SK-N-SH (cell line): Measurements from ENCODE around the gene ACP4. TPM values are rescaled to one million over a fixed set of nuclear protein-coding genes. Genes with fewer than 3 reads are reported as not detected.
A peak's percentile ranks its signal among the peaks of the same experiment; 100 is the strongest.

ENCODE experiments used
- CTCF ChIA-PET: fragments of 300-600, 350-600 bp; formaldehyde crosslinking; extraction: SDS; loops from one replicate; lab custom pipeline; 2021; lab: Yijun Ruan, JAX
- POLR2A ChIA-PET: fragments of 350-600 bp; sonication (Branson Sonifier 250); formaldehyde crosslinking; extraction: SDS; loops from one replicate; lab custom pipeline; 2020; ENCODE audit warnings: antibody characterized with exemption, inconsistent platforms; lab: Yijun Ruan, JAX
- DNase-seq: peaks from one replicate; pipeline ENCODE4 v3.0.0; 2012
- H2AFZ ChIP-seq: fragments of 200-600 bp; sonication (generic); 2 replicates; pipeline ENCODE4 v1.8.1; 2016; ENCODE audit warnings: antibody characterized with exemption, mild to moderate bottlenecking, low read depth
- H3F3A ChIP-seq: fragments of 200-600 bp; sonication (generic); replicated peaks from 2 replicates; pipeline ENCODE3; 2016; ENCODE audit warnings: antibody characterized with exemption, mild to moderate bottlenecking; ENCODE audit not compliant: insufficient read depth
- H3K27ac ChIP-seq, 2 experiments: fragments of 200-500 bp in 1 of 2; fragments of 200-600 bp in 1 of 2; sonication (Bioruptor generic) in 1 of 2; sonication (generic), shearing (Covaris generic) in 1 of 2; 2 replicates each; pipeline versions ENCODE4 v1.5.1 to v1.6.1; 2014 to 2016; ENCODE audit warnings: low read depth in 2 of 2, inconsistent platforms in 1 of 2, low read length in 1 of 2, mild to moderate bottlenecking in 1 of 2, mixed read lengths in 1 of 2
- H3K27me3 ChIP-seq: fragments of 200-600 bp; sonication (generic), shearing (Covaris generic); 2 replicates; pipeline ENCODE4 v1.6.1; 2016; ENCODE audit warnings: mixed run types; ENCODE audit not compliant: insufficient read depth
- H3K36me3 ChIP-seq, 2 experiments: fragments of 200-500 bp in 1 of 2; fragments of 200-600 bp in 1 of 2; sonication (Bioruptor generic) in 1 of 2; sonication (generic) in 1 of 2; replicated peaks in 1 of 2; 2 replicates each; pipeline versions ENCODE3 to v1.5.1; 2014 to 2016; ENCODE audit warnings: low read length in 1 of 2, mild to moderate bottlenecking in 1 of 2; ENCODE audit not compliant: insufficient read depth in 2 of 2, control insufficient read depth in 1 of 2
- H3K4me1 ChIP-seq, 2 experiments: fragments of 200-500 bp in 1 of 2; fragments of 200-600 bp in 1 of 2; sonication (Bioruptor generic) in 1 of 2; sonication (generic), shearing (Covaris generic) in 1 of 2; 2 replicates each; pipeline versions ENCODE4 v1.5.1 to v1.6.1; 2014 to 2016; ENCODE audit warnings: low read depth in 1 of 2, low read length in 1 of 2, mixed run types in 1 of 2; ENCODE audit not compliant: insufficient read depth in 2 of 2, control insufficient read depth in 1 of 2
- H3K4me2 ChIP-seq: fragments of 200-600 bp; sonication (generic), shearing (Covaris generic); 2 replicates; pipeline ENCODE4 v1.6.1; 2017; ENCODE audit warnings: mixed run types
- H3K4me3 ChIP-seq, 2 experiments: fragments of 200-500 bp in 1 of 2; fragments of 200-600 bp in 1 of 2; sonication (Bioruptor generic) in 1 of 2; sonication (generic), shearing (Covaris generic) in 1 of 2; 2 replicates each; pipeline versions ENCODE4 v1.5.1 to v1.8.1; 2014 to 2016; ENCODE audit warnings: low read depth in 2 of 2, inconsistent platforms in 1 of 2, low read length in 1 of 2, mild to moderate bottlenecking in 1 of 2, mixed read lengths in 1 of 2, moderate library complexity in 1 of 2
- H3K79me2 ChIP-seq: fragments of 200-600 bp; sonication (generic); 2 replicates; pipeline ENCODE4 v1.8.1; 2017; ENCODE audit warnings: mild to moderate bottlenecking; ENCODE audit not compliant: insufficient read depth
- H3K9ac ChIP-seq: fragments of 200-600 bp; sonication (generic); 2 replicates; pipeline ENCODE4 v1.6.1; 2017; ENCODE audit warnings: mixed run types
- H3K9me2 ChIP-seq: fragments of 200-600 bp; sonication (generic); 2 replicates; pipeline ENCODE4 v1.6.1; 2017; ENCODE audit warnings: mixed run types
- H3K9me3 ChIP-seq: fragments of 200-600 bp; sonication (generic); 2 replicates; pipeline ENCODE4 v1.6.1; 2017; ENCODE audit warnings: mixed run types, mild to moderate bottlenecking, moderate library complexity
- H4K20me1 ChIP-seq: fragments of 200-600 bp; sonication (generic); 2 replicates; pipeline ENCODE4 v1.6.1; 2017; ENCODE audit warnings: mild to moderate bottlenecking, mixed run types; ENCODE audit not compliant: insufficient read depth
- CHD2 ChIP-seq: fragments of 150-350 bp; IDR thresholded peaks from 2 replicates; pipeline ENCODE4 v1.6.1; 2018; ENCODE audit warnings: low read length; ENCODE audit not compliant: partially characterized antibody
- EP300 ChIP-seq, 2 experiments: IDR thresholded peaks; 2 replicates each; pipeline versions ENCODE4 v1.4.0 to v1.6.1; 2012; ENCODE audit warnings: borderline replicate concordance in 1 of 2, low read depth in 1 of 2, low read length in 1 of 2
- FOSL2 ChIP-seq: IDR thresholded peaks from 2 replicates; pipeline ENCODE4 v1.4.0; 2012; ENCODE audit warnings: low read depth, mild to moderate bottlenecking, moderate library complexity, borderline replicate concordance
- FOXM1 ChIP-seq: IDR thresholded peaks from 2 replicates; pipeline ENCODE4 v1.4.0; 2012; ENCODE audit warnings: low read depth, mild to moderate bottlenecking
- GABPA ChIP-seq: IDR thresholded peaks from 2 replicates; pipeline ENCODE4 v1.4.0; 2012; ENCODE audit warnings: low read depth, mild to moderate bottlenecking
- GATA2 ChIP-seq: sonication (generic); formaldehyde crosslinking; IDR thresholded peaks from 2 replicates; pipeline ENCODE4 v1.5.0; 2020; ENCODE audit warnings: mild to moderate bottlenecking, missing genetic modification reagents
- JUND ChIP-seq: IDR thresholded peaks from 2 replicates; pipeline ENCODE4 v1.4.0; 2012
- PBX3 ChIP-seq: IDR thresholded peaks from 2 replicates; pipeline ENCODE4; 2012
- RCOR1 ChIP-seq: fragments of 150-350 bp; IDR thresholded peaks from 2 replicates; pipeline ENCODE4 v1.6.1; 2017; ENCODE audit warnings: antibody characterized with exemption, low read length
- REST ChIP-seq: IDR thresholded peaks from 2 replicates; pipeline ENCODE4 v1.6.1; 2012; ENCODE audit warnings: mild to moderate bottlenecking, low read depth, low read length, moderate library complexity
- SIN3A ChIP-seq: IDR thresholded peaks from 2 replicates; pipeline ENCODE4 v1.6.1; 2012; ENCODE audit warnings: low read depth, mild to moderate bottlenecking, low read length, moderate library complexity, borderline replicate concordance
- TCF12 ChIP-seq: IDR thresholded peaks from 2 replicates; pipeline ENCODE4 v1.4.0; 2012
- WGBS: methylation state at CpG from one replicate; pipeline ENCODE4 v1.1.6; 2017; ENCODE audit warnings: low lambda C conversion rate; 5-methylcytosine and 5-hydroxymethylcytosine counted together
- polyA plus RNA-seq, 3 experiments: library from polyadenylated mRNA; depleted of rRNA; stranded (reverse); fragments of >200 nt; gene quantifications; 2 replicates each; pipeline ENCODE4 v1.2.3, GENCODE V29; 2012

The ACP4 gene
- polyA plus RNA-seq, 1 of the 3 experiments (the other 2 are of a cell fraction): not detected

- Histone ChIP-seq H3K9ac (no peak overlapping the region), H3K4me1 (no peaks in the 10 kb centered on the region; a peak in 1 of 4 replicates), H3K4me3 (no peak overlapping the region), H3K9me2 (no peaks in the 10 kb centered on the region), H3K9me3 (no peaks in the 10 kb centered on the region), H3K4me2 (no peak overlapping the region), H2AFZ (no peak overlapping the region), H3K36me3 (peaks cover 0 to 13% of the 10 kb centered on the region in 2 experiments), H3F3A (peaks cover 4% of the 10 kb centered on the region), H3K27ac (no peak overlapping the region), H3K27me3 (no peaks in the 10 kb centered on the region), H4K20me1 (peaks cover 31% of the 10 kb centered on the region; the same call in 1 of the 2 replicates), H3K79me2 (no peaks in the 10 kb centered on the region)
- POLR2A ChIA-PET: interaction anchor here (1.1 to 2.2 kb wide), 2 partner anchors 10 to 128 kb away, joined by 4 to 5 read pairs; no protein-coding TSS in a partner anchor
- CTCF ChIA-PET: interaction anchor here (0.6 to 3.8 kb wide), 3 partner anchors 11 to 376 kb away, joined by 4 to 27 read pairs (median 4); no protein-coding TSS in a partner anchor
- WGBS: 28% methylated on average over 4 of the region's 11 CpGs
- no peak for TF ChIP-seq SIN3A
- TF ChIP-seq RCOR1: no peak
- no peak for TF ChIP-seq CHD2
- TF ChIP-seq EP300 (IDR thresholded peaks at IDR 0.05; ENCODE audit: borderline replicate concordance in 1 of 2, low read depth in 1 of 2, low read length in 1 of 2): no peak
- TF ChIP-seq FOSL2: no peak
- TF ChIP-seq REST: no peak
- no peak for TF ChIP-seq TCF12
- no peak for TF ChIP-seq FOXM1
- TF ChIP-seq PBX3: no peak
- no peak for TF ChIP-seq GATA2 (CRISPR knock-in tag)
- TF ChIP-seq GABPA: no peak
- no peak for TF ChIP-seq JUND
- DNase-seq: peak; percentile 44
Measured at GRCh38 chr19:50793558-50794065, 3.4 kb downstream of the ACP4 start.
